Erythroblast (primary cell): ENCODE measurements around the gene DOK5.

Source experiments
- GATA1 ChIP-seq: IDR thresholded peaks from 2 replicates; pipeline ENCODE4 v1.6.1; 2011; ENCODE audit warnings: low read depth, mild to moderate bottlenecking, control low read depth, low read length, moderate library complexity
- POLR2A ChIP-seq: IDR thresholded peaks from 2 replicates; pipeline ENCODE4 v1.6.1; 2011; ENCODE audit warnings: mild to moderate bottlenecking, low read length

- TF ChIP-seq POLR2A (no peak), GATA1 (no peak)
These were observed 114.1 kb downstream of the DOK5 start for GRCh38 chr20:54589402-54590030.
